Mesothelial cell of epicardium (in vitro differentiated cells): ENCODE measurements around the gene PTDSS2. TPM values are rescaled to one million over a fixed set of nuclear protein-coding genes. Genes with fewer than 3 reads are reported as not detected.
"Not testable (repeated sequence)": the region's sequence is repeated elsewhere in the genome, so short reads cannot be mapped to it uniquely, and the experiment has no call there.

Experiments
- DNase-seq, 2 experiments: peaks; one replicate each; pipeline ENCODE4 v3.0.0; 2021; ENCODE audit warnings: low spot score in 2 of 2; ENCODE audit not compliant: unreplicated experiment in 2 of 2
- H3K27ac Mint-ChIP-seq: 2 replicates; pipeline ENCODE4 v1.8.0; 2021; ENCODE audit warnings: mixed read lengths
- H3K27me3 Mint-ChIP-seq: 2 replicates; pipeline ENCODE4 v1.8.0; 2021; ENCODE audit warnings: low read depth, mixed read lengths
- H3K36me3 Mint-ChIP-seq: 2 replicates; pipeline ENCODE4 v1.8.0; 2021; ENCODE audit warnings: mixed read lengths
- H3K4me1 Mint-ChIP-seq: 2 replicates; pipeline ENCODE4 v1.8.0; 2021; ENCODE audit warnings: mixed read lengths
- H3K4me3 Mint-ChIP-seq: 2 replicates; pipeline ENCODE4 v1.8.0; 2021; ENCODE audit warnings: mild to moderate bottlenecking, moderate library complexity, mixed read lengths
- H3K9me3 Mint-ChIP-seq: 2 replicates; pipeline ENCODE4 v1.8.0; 2021; ENCODE audit warnings: mixed read lengths
- CTCF ChIP-seq: fragments of 200-600 bp; sonication (generic); IDR thresholded peaks from one replicate; pipeline ENCODE4 v1.5.0; 2021; ENCODE audit warnings: antibody characterized with exemption; ENCODE audit not compliant: unreplicated experiment
- total RNA-seq: library from RNA; stranded (reverse); gene quantifications from 3 replicates; pipeline ENCODE4 v1.2.1, GENCODE V29; 2021

PTDSS2 gene
- total RNA-seq, 1 donor from 2014 or later, result 49.7 TPM

- H3K4me1 Mint-ChIP-seq, result peaks cover 6% of the 10 kb centered on the region
- peaks cover 7% of the 10 kb centered on the region for H3K27me3 Mint-ChIP-seq
- peaks cover 11% of the 10 kb centered on the region for H3K36me3 Mint-ChIP-seq
- no peak overlapping the region for H3K4me3 Mint-ChIP-seq
- no peak overlapping the region for H3K27ac Mint-ChIP-seq
- H3K9me3 Mint-ChIP-seq, result peaks cover 10% of the 10 kb centered on the region
- no peak for DNase-seq
- no peak for TF ChIP-seq CTCF
Measured at GRCh38 chr11:424232-424631, 25.8 kb upstream of the PTDSS2 start.

- H3K27me3 Mint-ChIP-seq, DNase-seq, H3K27ac Mint-ChIP-seq, H3K9me3 Mint-ChIP-seq, H3K4me3 Mint-ChIP-seq, H3K4me1 Mint-ChIP-seq: not testable (repeated sequence)
- H3K36me3 Mint-ChIP-seq, result peaks cover 11% of the 10 kb centered on the region
Measured at GRCh38 chr11:424766-425165, 25.3 kb upstream of the PTDSS2 start.

- no peak for TF ChIP-seq CTCF
- H3K4me3 Mint-ChIP-seq, result no peak overlapping the region
- H3K4me1 Mint-ChIP-seq, result peaks cover 6% of the 10 kb centered on the region
- peaks cover 7% of the 10 kb centered on the region for H3K27me3 Mint-ChIP-seq
- H3K36me3 Mint-ChIP-seq, result peaks cover 11% of the 10 kb centered on the region
- DNase-seq, result no peak
- peaks cover 10% of the 10 kb centered on the region for H3K9me3 Mint-ChIP-seq
- H3K27ac Mint-ChIP-seq, result no peak overlapping the region
Measured at GRCh38 chr11:425301-425700, 24.8 kb upstream of the PTDSS2 start.

- TF ChIP-seq CTCF, result no peak
- no peak overlapping the region for H3K27ac Mint-ChIP-seq
- no peak for DNase-seq
- H3K36me3 Mint-ChIP-seq, result peaks cover 11% of the 10 kb centered on the region
- no peak overlapping the region for H3K4me3 Mint-ChIP-seq
- H3K27me3 Mint-ChIP-seq, result peaks cover 7% of the 10 kb centered on the region
- peaks cover 6% of the 10 kb centered on the region for H3K4me1 Mint-ChIP-seq
- H3K9me3 Mint-ChIP-seq, result peaks cover 10% of the 10 kb centered on the region
Measured at GRCh38 chr11:426851-427250, 23.2 kb upstream of the PTDSS2 start.

- peaks cover 10% of the 10 kb centered on the region for H3K9me3 Mint-ChIP-seq
- H3K27me3 Mint-ChIP-seq, result peaks cover 7% of the 10 kb centered on the region
- no peak for TF ChIP-seq CTCF
- H3K36me3 Mint-ChIP-seq, result peaks cover 11% of the 10 kb centered on the region
- no peak for DNase-seq
- H3K4me1 Mint-ChIP-seq, result no peaks in the 10 kb centered on the region
- no peak overlapping the region for H3K27ac Mint-ChIP-seq
- no peak overlapping the region for H3K4me3 Mint-ChIP-seq
Measured at GRCh38 chr11:428295-428694, 21.8 kb upstream of the PTDSS2 start.

- H3K4me1 Mint-ChIP-seq, result no peaks in the 10 kb centered on the region
- peaks cover 7% of the 10 kb centered on the region for H3K27me3 Mint-ChIP-seq
- H3K4me3 Mint-ChIP-seq, result no peak overlapping the region
- no peak for TF ChIP-seq CTCF
- H3K27ac Mint-ChIP-seq, result no peak overlapping the region
- peaks cover 10% of the 10 kb centered on the region for H3K36me3 Mint-ChIP-seq
- H3K9me3 Mint-ChIP-seq, result peaks cover 9% of the 10 kb centered on the region
- DNase-seq, result no peak
Measured at GRCh38 chr11:429391-429790, 20.7 kb upstream of the PTDSS2 start.
